ENCODE data around the gene USP31. TPM values are rescaled to one million over a fixed set of nuclear protein-coding genes. Genes with fewer than 3 reads are reported as not detected.

Gene USP31
- total and polyA plus RNA-seq, 2 of the 13 experiments (the other 11 are each of a cell fraction or from before 2014, with no cell fraction given) = 22.5 to 23.3 TPM

- TF ChIP-seq MYNN (CRISPR knock-in tag; IDR thresholded peaks at IDR 0.05; ENCODE audit: low read depth) (0 out of 2 replicates have a peak, but pooled peaks have one; percentile 19), TFDP1 (CRISPR knock-in tag; IDR thresholded peaks at IDR 0.05; ENCODE audit: borderline replicate concordance) (no peak), ATF5 (CRISPR knock-in tag; IDR thresholded peaks at IDR 0.05; ENCODE audit: low read depth) (no peak), ZNF550 (CRISPR knock-in tag; IDR thresholded peaks at IDR 0.05; ENCODE audit: borderline replicate concordance) (no peak), THAP8 (CRISPR knock-in tag; IDR thresholded peaks at IDR 0.05; ENCODE audit: borderline replicate concordance) (no peak), SOX6 (IDR thresholded peaks at IDR 0.05) (no peak), SOX6 (CRISPR knock-in tag; IDR thresholded peaks at IDR 0.05) (no peak), ZSCAN5A (CRISPR knock-in tag; IDR thresholded peaks at IDR 0.05; ENCODE audit: borderline replicate concordance) (no peak), ZNF891 (CRISPR knock-in tag; IDR thresholded peaks at IDR 0.05) (peak; percentile 75), SYNCRIP (IDR thresholded peaks at IDR 0.05; ENCODE audit: insufficient read depth, low read depth, low read length) (no peak), FOXC1 (CRISPR knock-in tag; IDR thresholded peaks at IDR 0.05; ENCODE audit: borderline replicate concordance) (no peak), ZNF746 (CRISPR knock-in tag; IDR thresholded peaks at IDR 0.05) (0 out of 2 replicates have a peak, but pooled peaks have one; percentile 22), MLLT10 (CRISPR knock-in tag; IDR thresholded peaks at IDR 0.05) (no peak), SMAD1 (CRISPR knock-in tag; IDR thresholded peaks at IDR 0.05; ENCODE audit: borderline replicate concordance, low read depth) (peak; percentile 35; the same call in 1 of the 2 replicates), USF2 (IDR thresholded peaks at IDR 0.05; ENCODE audit: low read depth, low read length) (no peak), USF2 (CRISPR knock-in tag; IDR thresholded peaks at IDR 0.05; ENCODE audit: borderline replicate concordance) (peak; percentile 39; the same call in 1 of the 2 replicates)
Observed at GRCh38 chr16:23182679-23183542, 33.7 kb upstream of the USP31 start, which contains the start of gene SCNN1G (continued).

Measured in HepG2 (cell line).